ES-I3 (cell line): ENCODE results near the gene POLA2.
"Not testable (repeated sequence)": the region's sequence is repeated elsewhere in the genome, so short reads cannot be mapped to it uniquely, and the experiment has no call there.

ENCODE experiments used
- H3K36me3 ChIP-seq: 2 replicates; pipeline ENCODE4 v1.6.1; 2013; ENCODE audit warnings: mild to moderate bottlenecking, low read length, control low read depth, moderate library complexity; ENCODE audit not compliant: insufficient read depth
- H3K4me1 ChIP-seq: 2 replicates; pipeline ENCODE4 v1.6.1; 2013; ENCODE audit warnings: mild to moderate bottlenecking, control low read depth, low read length; ENCODE audit not compliant: insufficient read depth
- H3K9ac ChIP-seq: 2 replicates; pipeline ENCODE4 v1.6.1; 2013; ENCODE audit warnings: low read depth, mild to moderate bottlenecking, low read length, moderate library complexity
- H3K9me3 ChIP-seq: 2 replicates; pipeline ENCODE4 v1.6.1; 2013; ENCODE audit warnings: mild to moderate bottlenecking, low read length, moderate library complexity; ENCODE audit not compliant: control insufficient read depth, insufficient read depth

Gene POLA2

DNA sequence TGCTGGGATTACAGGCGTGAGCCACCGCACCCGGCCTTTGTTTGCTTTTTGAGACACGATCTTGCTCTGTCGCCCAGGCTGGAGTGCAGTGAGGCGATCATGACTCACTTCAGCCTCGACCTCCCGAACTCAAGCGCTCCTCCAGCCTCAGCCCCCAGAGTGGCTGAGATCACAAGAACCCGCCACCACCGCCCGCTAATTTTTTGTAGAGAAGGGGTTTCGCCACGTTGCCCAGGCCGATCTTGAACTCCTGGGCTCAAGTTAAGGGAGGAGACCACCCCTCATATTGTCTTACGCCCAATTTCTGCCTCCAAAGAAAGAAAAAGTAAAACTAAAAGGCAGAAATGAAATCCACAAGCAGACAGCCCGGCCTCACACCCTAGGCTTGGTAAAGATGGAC, 1.5 kb upstream of the POLA2 start:
- Histone ChIP-seq H3K9me3 (no peaks in the 10 kb centered on the region), H3K9ac (no peak overlapping the region), H3K4me1 (no peaks in the 10 kb centered on the region)

DNA sequence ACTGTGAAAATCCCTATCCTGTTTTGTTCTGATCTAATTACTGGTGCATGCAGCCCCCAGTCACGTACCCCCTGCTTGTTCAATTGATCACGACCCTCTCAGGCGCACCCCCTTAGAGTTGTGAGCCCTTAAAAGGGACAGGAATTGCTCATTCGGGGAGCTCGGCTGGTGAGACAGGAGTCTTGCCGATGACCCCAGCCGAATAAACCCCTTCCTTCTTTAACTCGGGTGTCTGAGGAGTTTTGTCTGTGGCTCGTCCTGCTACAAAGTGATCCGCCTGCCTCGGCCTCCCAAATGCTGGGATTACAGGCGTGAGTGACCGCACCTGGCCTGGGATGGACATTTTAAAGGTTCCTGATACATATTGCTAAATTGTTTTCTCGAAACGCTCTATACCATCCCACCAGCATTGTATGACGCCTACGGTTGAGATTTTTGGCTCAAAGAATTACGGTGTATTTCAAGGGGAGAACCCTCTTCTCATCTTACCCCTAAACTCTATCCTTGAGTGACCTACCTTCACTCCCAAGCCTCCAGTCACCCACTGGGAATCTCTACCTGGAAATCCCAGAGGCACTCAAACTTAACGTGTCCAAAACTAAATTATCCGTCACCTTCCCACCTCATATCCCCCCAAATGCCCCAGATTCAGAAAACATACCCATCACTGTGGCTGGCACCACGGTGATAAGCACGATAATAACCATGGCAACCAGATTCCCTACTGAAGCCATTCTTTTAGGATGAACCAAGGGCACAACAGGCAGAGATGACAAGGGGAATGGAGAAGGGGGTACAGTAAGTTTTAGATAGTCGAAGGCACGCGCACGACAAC, 789 bp upstream of the POLA2 start:
- H3K9me3 ChIP-seq = no peaks in the 10 kb centered on the region
- no peaks in the 10 kb centered on the region for H3K4me1 ChIP-seq
- peak overlapping the region; percentile 88 for H3K9ac ChIP-seq
- no peaks in the 10 kb centered on the region for H3K36me3 ChIP-seq

More for the DNA sequence above, 1.5 kb upstream of the POLA2 start:
- H3K36me3 ChIP-seq = no peaks in the 10 kb centered on the region

DNA sequence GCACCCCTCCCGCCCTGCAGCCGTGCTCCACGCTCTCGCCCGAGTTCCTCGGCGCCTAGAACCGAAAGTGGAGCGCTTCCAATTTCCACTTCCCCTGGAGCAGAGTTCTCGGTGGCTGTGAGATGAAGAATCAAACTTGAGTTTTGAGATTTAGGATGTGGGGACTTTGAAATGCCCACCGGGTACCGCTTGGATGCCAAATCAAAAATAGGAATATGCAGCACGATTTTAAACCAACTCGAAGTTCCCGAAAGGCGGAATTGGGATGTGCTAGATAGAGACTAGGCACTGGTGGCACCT, 569 bp downstream of the POLA2 start:
- Histone ChIP-seq H3K9ac (peak overlapping the region; percentile 88), H3K4me1 (no peaks in the 10 kb centered on the region), H3K9me3 (no peaks in the 10 kb centered on the region), H3K36me3 (0 out of 2 replicates have a peak, but pooled peaks cover 3% of the 10 kb centered on the region)

DNA sequence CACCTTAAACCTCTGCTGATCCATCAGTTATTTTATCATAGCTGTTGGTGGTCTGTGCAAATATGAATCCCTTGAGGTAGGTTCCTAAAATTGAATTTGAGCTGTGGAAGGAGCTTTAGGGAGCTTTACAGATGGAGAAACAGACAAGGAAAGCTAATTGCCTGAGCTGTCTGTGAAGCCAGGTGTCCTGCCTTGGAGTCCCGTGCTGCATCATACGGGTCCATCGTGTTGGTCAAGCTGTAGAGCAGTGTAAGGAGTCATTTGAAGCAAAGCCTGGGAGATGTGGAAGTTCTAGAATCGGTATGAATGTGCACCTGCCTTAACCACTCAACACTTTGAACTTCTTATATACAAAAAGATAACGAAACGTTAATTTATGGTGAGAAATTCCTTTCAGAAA, 1.0 kb downstream of the POLA2 start:
- peak overlapping the region; percentile 88 for H3K9ac ChIP-seq
- H3K36me3 ChIP-seq = peaks cover 5% of the 10 kb centered on the region; the same call in 1 of the 2 replicates
- H3K9me3 ChIP-seq = no peaks in the 10 kb centered on the region
- H3K4me1 ChIP-seq = no peaks in the 10 kb centered on the region

DNA sequence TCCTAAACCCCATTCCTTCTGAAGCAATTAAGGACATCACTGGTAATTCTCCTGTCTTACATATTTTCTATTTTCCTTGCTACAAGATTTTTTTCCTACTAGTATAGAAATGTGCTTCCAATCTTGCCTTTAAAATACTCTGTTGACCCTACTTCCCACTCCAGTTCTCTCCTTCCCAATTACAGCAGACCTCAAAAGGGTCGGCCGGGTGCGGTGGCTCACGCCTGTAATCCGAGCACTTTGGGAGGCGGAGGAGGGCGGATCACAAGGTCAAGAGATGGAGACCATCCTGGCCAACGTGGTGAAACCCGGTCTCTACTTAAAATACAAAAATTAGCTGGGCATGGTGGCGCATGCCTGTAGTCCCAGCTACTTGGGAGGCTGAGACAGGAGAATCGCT, 3.0 kb downstream of the POLA2 start:
- H3K9me3 ChIP-seq, H3K9ac ChIP-seq, H3K4me1 ChIP-seq: not testable (repeated sequence)
- peaks cover 12% of the 10 kb centered on the region; the same call in 1 of the 2 replicates for H3K36me3 ChIP-seq

DNA sequence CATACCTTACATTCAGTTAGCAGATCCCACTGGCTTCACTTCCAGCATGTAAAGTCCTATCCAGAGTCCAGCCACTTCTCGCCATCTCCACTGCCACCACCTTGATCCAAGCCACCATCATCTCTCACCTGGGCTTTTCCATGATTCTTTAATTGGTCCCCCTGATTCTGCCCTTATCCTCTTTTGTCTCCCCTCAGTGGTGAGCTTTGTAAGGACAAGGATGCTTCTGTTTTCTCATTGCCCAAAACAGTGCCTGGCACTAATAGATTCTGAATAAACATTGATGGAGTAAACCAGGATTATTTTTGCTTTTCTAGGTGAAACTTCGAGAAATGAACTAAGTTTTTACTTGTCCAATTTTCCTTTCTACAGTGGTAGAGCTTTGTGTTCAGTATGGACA, 4.4 kb downstream of the POLA2 start:
- H3K9ac ChIP-seq = no peak overlapping the region
- H3K4me1 ChIP-seq = no peaks in the 10 kb centered on the region
- no peaks in the 10 kb centered on the region for H3K9me3 ChIP-seq
- peaks cover 16% of the 10 kb centered on the region for H3K36me3 ChIP-seq

DNA sequence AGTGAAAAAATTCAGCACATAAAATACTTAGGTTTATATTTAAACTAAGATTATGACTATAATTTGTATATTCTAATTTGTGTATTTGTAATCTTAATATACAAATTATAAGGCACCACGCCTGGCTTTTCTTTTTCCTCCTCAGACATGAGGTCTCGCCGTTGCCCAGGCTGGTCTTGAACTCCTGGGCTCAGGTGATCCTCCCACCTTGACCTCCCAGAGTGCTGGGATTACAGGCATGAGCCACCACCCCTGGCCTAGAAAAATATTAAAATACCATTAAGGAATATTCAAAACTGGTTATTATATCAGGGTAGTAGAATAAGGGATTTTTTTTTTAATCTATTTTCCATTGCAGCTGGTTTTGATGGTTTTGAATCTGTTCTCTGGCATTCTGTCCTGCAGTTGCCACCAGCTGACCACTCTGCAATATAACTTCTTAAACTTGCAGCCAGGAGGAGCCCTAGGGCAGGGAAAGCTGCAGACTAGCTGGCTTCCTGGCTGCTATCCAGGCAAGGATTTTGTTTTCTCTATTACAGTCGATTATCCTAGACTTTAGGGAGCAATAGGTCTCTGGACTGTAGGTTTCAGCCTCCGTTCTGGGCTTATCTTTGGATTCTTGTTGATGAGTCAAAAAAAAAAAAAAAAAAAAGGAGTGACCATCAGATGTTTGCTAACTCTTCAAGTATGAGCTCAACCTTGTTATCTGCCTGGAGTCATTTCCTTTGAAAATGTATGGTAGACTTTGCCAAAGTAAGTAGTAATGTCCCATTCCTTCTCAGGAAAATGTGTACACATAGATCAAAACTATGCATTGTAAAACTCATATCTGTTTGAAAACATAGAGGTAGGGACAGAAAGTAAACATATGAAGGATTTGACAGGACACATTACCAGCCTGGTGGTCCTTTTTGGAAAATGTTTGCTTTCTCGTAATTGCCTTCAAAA, 13.2 kb downstream of the POLA2 start:
- Histone ChIP-seq H3K9ac (no peak overlapping the region), H3K9me3 (no peaks in the 10 kb centered on the region), H3K36me3 (peaks cover 14% of the 10 kb centered on the region)

DNA sequence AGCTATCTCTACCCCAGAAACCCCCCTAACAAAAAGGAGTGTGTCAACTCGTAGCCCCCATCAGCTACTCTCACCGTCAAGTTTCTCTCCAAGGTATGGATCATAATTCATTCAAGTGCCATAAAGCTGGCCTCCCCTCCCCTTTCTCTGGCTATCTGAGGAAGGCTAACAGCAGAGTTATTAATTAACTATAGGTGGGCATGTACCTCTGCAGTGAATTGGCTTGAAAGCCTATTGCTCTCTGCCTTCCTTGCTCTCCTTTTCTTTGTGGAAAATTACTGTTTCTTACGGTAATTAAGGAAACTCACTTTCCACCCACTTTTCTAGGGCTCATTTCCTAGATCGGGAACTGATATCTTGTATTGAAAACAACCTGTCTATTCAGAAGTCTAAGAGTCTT, 14.1 kb downstream of the POLA2 start:
- Histone ChIP-seq H3K9me3 (no peaks in the 10 kb centered on the region), H3K4me1 (no peaks in the 10 kb centered on the region; the same call in 1 of the 2 replicates), H3K9ac (no peak overlapping the region), H3K36me3 (peaks cover 19% of the 10 kb centered on the region)

More for the DNA sequence above, 13.2 kb downstream of the POLA2 start:
- H3K4me1 ChIP-seq = no peaks in the 10 kb centered on the region; the same call in 1 of the 2 replicates

DNA sequence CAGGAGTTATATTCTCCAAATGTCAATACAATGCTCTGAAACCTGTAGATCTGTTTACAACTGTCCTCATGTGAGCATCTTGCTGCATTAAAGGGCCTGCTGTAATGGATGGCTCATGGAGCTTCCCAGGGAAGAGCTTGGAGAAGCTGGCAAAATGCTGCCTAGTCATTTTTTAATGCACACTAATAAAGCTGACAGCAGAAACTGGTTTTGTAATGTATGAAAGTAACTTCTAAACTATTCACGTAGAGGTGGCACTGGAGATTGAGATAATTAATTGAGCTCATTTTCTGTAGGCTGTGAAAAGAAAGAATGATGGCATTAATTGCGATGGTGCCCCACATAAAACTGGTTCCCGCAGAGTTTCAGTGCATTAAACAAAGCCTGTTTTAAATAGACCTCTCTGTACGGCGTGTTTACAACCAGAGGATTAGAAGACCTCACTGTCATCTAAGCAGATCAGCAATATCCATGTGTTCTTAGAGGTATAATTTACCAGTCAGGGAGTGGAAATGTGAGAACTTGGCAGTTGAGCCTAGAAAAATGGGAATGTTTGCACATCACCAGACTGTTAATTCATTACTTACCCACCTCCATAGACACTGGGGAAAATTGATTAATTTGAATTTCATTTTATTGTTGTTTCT, 16.0 kb downstream of the POLA2 start:
- Histone ChIP-seq H3K9ac (no peak overlapping the region), H3K36me3 (peaks cover 34% of the 10 kb centered on the region), H3K9me3 (no peaks in the 10 kb centered on the region), H3K4me1 (no peaks in the 10 kb centered on the region; the same call in 1 of the 2 replicates)

DNA sequence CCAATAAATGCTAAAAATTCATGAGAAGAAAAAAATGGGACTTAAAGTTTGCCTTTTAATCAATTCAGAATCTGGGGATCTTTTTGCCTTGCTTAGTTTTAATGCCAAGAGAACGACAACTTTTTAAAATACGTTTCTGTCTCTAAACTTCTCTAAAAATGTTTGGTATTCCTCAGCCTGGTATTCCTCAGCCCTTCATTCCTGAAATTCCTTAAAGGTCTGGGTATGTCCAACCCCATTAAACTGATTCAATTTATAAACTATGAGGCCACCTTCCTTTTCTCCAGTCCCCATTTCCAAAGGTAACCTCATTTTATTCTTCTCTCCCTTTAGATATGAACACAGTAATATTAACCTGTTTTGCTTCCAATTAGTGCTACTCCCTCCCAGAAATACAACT, 16.6 kb downstream of the POLA2 start:
- Histone ChIP-seq H3K4me1 (no peaks in the 10 kb centered on the region; the same call in 1 of the 2 replicates), H3K9me3 (no peaks in the 10 kb centered on the region), H3K36me3 (peaks cover 38% of the 10 kb centered on the region), H3K9ac (no peak overlapping the region)

DNA sequence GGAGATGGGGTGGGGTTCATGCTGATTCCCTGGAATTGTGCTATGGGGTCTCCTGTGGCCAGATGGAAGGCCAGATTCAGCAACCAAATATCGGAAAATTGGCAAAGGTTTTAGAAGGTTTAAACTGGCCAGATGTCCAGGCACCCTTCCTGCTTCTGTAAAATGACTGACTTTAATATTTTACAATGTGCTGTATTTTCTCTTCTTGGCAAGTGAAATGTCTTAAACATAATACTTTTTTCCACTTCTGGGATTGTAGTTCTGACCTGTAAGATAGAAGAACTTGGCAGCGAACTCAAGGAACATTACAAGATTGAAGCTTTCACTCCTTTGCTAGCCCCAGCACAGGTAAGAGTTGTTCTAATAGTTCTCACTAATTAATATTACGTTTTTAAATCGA, 17.5 kb downstream of the POLA2 start:
- no peaks in the 10 kb centered on the region for H3K9me3 ChIP-seq
- H3K4me1 ChIP-seq = no peaks in the 10 kb centered on the region; the same call in 1 of the 2 replicates
- H3K36me3 ChIP-seq = peaks cover 38% of the 10 kb centered on the region
- H3K9ac ChIP-seq = no peak overlapping the region

DNA sequence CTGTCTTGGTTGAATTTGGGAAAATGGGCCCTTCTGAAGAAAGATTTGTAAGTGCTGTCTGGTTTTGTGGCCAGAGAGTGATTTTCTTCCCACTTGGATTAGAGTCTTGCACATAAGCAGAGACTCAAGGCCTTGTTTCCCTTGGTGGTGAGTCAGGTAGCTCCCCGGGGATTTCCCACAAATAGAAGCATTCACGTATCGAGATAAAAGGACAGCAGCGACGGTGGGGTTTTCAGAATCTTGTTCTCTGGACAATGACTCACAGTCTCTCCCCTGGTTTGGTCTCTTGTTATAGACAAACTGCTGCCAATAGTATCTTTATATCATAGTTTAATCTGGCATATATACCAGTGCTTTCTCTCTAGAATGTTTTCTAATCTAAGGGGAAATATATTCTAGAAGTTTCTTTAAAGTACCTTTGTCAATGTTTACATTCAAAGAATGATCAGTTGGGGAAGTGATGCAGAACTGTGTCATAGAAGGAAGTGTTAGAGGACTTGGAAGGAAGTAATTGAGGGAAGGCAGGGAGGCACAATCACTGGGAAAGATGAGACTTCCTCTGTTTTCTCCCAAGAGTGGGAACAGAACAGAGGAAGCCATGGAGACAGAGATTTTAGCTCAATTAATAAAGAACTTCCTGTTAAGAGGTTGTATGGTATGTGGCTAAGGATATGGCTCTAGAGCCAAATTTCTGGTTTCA, 18.1 kb downstream of the POLA2 start:
- no peaks in the 10 kb centered on the region for H3K9me3 ChIP-seq
- peaks cover 42% of the 10 kb centered on the region for H3K36me3 ChIP-seq
- H3K4me1 ChIP-seq = no peaks in the 10 kb centered on the region; the same call in 1 of the 2 replicates
- H3K9ac ChIP-seq = no peak overlapping the region

DNA sequence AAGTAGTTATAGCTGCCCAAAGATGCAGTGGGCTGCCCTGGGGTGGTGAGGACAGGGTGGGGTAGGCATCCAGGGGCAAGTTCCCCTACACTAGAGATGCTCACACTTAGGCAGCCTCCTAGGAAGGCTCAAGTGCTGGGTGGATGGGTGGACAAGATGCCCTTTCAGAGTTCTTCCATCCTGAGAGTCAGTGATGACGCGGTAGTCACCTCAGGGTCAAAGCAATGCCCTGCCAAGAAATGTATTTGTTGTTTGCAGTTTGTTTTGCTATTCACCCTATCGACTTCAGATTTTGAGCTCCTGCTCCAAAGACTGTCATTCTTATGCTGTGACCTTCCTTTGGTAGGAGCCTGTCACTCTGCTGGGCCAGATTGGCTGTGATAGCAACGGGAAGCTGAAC, 18.9 kb downstream of the POLA2 start:
- Histone ChIP-seq H3K36me3 (peaks cover 42% of the 10 kb centered on the region), H3K9ac (no peak overlapping the region), H3K9me3 (no peaks in the 10 kb centered on the region), H3K4me1 (no peaks in the 10 kb centered on the region; the same call in 1 of the 2 replicates)

DNA sequence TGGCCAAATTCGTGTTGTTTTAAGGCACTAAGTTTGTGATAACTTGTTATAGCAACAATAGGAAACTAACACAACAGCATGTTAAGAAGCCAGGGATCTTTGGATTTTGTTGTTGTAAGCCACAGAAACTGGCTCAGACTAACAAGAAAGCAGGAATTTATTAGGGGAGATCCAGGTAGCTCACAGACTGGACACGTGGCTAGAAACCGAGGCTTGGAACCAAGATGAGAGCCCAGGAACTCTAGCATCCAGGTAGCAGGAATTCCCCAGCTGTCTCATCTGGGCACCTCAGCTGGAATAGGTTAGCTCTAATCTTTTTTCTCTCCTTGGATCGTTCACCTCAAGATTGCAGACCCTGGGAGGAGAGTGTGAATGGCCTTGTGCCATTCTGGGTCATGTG, 24.9 kb downstream of the POLA2 start:
- Histone ChIP-seq H3K4me1 (peaks cover 6% of the 10 kb centered on the region; the same call in 1 of the 2 replicates), H3K9ac (no peak overlapping the region), H3K36me3 (peaks cover 38% of the 10 kb centered on the region), H3K9me3 (no peaks in the 10 kb centered on the region)
